ENCODE data around the gene RENBP. TPM values are rescaled to one million over a fixed set of nuclear protein-coding genes. Genes with fewer than 3 reads are reported as not detected.

RENBP gene
- total RNA-seq, 2 experiments from 2014 or later, result 8.6 to 9.3 TPM

GRCh38 chrX:153963546-153963945 is 19.1 kb upstream of the RENBP start:
- DNase-seq (no peak), ATAC-seq (ENCODE audit: poor library complexity) (no peak)
- no peaks in the 10 kb centered on the region for H3K27me3 ChIP-seq (ENCODE audit: control insufficient read depth in 1 of 2, insufficient read depth in 2 of 2, low read length in 2 of 2)
- ChIA-PET POLR2A (interaction anchor here (0.8 kb wide), 1 partner anchor 19 kb away, joined by 3 read pairs; the partner anchor contains the start of gene RENBP), CTCF (no interaction called here)
- H3K36me3 ChIP-seq (ENCODE audit: insufficient read depth, low read length), result peaks cover 56% of the 10 kb centered on the region
- TF ChIP-seq CTCF (IDR thresholded peaks at IDR 0.05), result no peak
- Mint-ChIP-seq H3K27me3 (no peaks in the 10 kb centered on the region), H3K4me3 (no peak overlapping the region), H3K9me3 (no peaks in the 10 kb centered on the region), H3K27ac (no peak overlapping the region), H3K4me1 (ENCODE audit: low read depth) (peaks cover 23% of the 10 kb centered on the region), H3K36me3 (ENCODE audit: low read depth) (peaks cover 42% of the 10 kb centered on the region)
- H3K4me1 ChIP-seq (ENCODE audit: insufficient read depth, low read length), result peaks cover 44% of the 10 kb centered on the region
- no peaks in the 10 kb centered on the region for H3K9me3 ChIP-seq (ENCODE audit: control insufficient read depth in 1 of 2, insufficient read depth in 1 of 2, low read length in 2 of 2)
- H3K27ac ChIP-seq (ENCODE audit: low read depth in 1 of 2, low read length in 2 of 2), result no peak overlapping the region
- intact Hi-C loops (cut with DNase I, micrococcal nuclease), result no loop called here
- H3K4me3 ChIP-seq (ENCODE audit: low read length), result no peak overlapping the region

GRCh38 chrX:153961292-153961691 is 16.8 kb upstream of the RENBP start:
- POLR2A ChIA-PET, result no interaction called here

GRCh38 chrX:153960786-153961185 is 16.3 kb upstream of the RENBP start:
- Histone ChIP-seq H3K27me3 (ENCODE audit: control insufficient read depth in 1 of 2, insufficient read depth in 2 of 2, low read length in 2 of 2) (no peaks in the 10 kb centered on the region), H3K27ac (ENCODE audit: low read depth in 1 of 2, low read length in 2 of 2) (no peak overlapping the region), H3K36me3 (ENCODE audit: insufficient read depth, low read length) (peaks cover 83% of the 10 kb centered on the region), H3K4me3 (ENCODE audit: low read length) (no peak overlapping the region), H3K4me1 (ENCODE audit: insufficient read depth, low read length) (peaks cover 17% of the 10 kb centered on the region), H3K9me3 (ENCODE audit: control insufficient read depth in 1 of 2, insufficient read depth in 1 of 2, low read length in 2 of 2) (no peaks in the 10 kb centered on the region)
- Mint-ChIP-seq H3K4me3 (no peak overlapping the region), H3K36me3 (ENCODE audit: low read depth) (peaks cover 46% of the 10 kb centered on the region), H3K9me3 (no peaks in the 10 kb centered on the region), H3K27me3 (no peaks in the 10 kb centered on the region), H3K4me1 (ENCODE audit: low read depth) (no peaks in the 10 kb centered on the region), H3K27ac (no peak overlapping the region)
- TF ChIP-seq CTCF (IDR thresholded peaks at IDR 0.05), result no peak
- ChIA-PET CTCF (no interaction called here), POLR2A (no interaction called here)
- ATAC-seq (ENCODE audit: poor library complexity) (no peak), DNase-seq (no peak)
- intact Hi-C loops (cut with DNase I, micrococcal nuclease), result no loop called here

More at GRCh38 chrX:153961292-153961691, 16.8 kb upstream of the RENBP start:
- no peaks in the 10 kb centered on the region for H3K27me3 Mint-ChIP-seq
- no peaks in the 10 kb centered on the region for H3K9me3 Mint-ChIP-seq
- no peaks in the 10 kb centered on the region for H3K27me3 ChIP-seq (ENCODE audit: control insufficient read depth in 1 of 2, insufficient read depth in 2 of 2, low read length in 2 of 2)
- H3K4me1 Mint-ChIP-seq (ENCODE audit: low read depth), result peaks cover under 1% of the 10 kb centered on the region
- ATAC-seq (ENCODE audit: poor library complexity), result no peak
- H3K27ac ChIP-seq (ENCODE audit: low read depth in 1 of 2, low read length in 2 of 2), result no peak overlapping the region
- H3K36me3 Mint-ChIP-seq (ENCODE audit: low read depth), result peaks cover 42% of the 10 kb centered on the region
- no peaks in the 10 kb centered on the region for H3K9me3 ChIP-seq (ENCODE audit: control insufficient read depth in 1 of 2, insufficient read depth in 1 of 2, low read length in 2 of 2)
- intact Hi-C loops (cut with DNase I, micrococcal nuclease), result no loop called here
- H3K4me3 ChIP-seq (ENCODE audit: low read length), result no peak overlapping the region
- peaks cover 78% of the 10 kb centered on the region for H3K36me3 ChIP-seq (ENCODE audit: insufficient read depth, low read length)
- H3K27ac Mint-ChIP-seq, result no peak overlapping the region
- CTCF ChIA-PET, result interaction anchor here (1.8 kb wide), 1 partner anchor 14 kb away, joined by 5 read pairs; no protein-coding TSS in a partner anchor
- H3K4me3 Mint-ChIP-seq, result no peak overlapping the region
- DNase-seq, result no peak
- TF ChIP-seq CTCF (IDR thresholded peaks at IDR 0.05), result no peak
- H3K4me1 ChIP-seq (ENCODE audit: insufficient read depth, low read length), result peaks cover 22% of the 10 kb centered on the region

All from CD4-positive, alpha-beta T cell (primary cell).